Measurements from ENCODE around the gene TFDP1. TPM values are rescaled to one million over a fixed set of nuclear protein-coding genes. Genes with fewer than 3 reads are reported as not detected.

TFDP1 gene
- total and polyA plus RNA-seq, 2 of the 4 experiments (the other 2 are of a cell fraction), result 59.3 to 97.0 TPM

GRCh38 chr13:113636266-113636963 is 51.9 kb downstream of the TFDP1 start:
- no peak for TF ChIP-seq BHLHE40 (IDR thresholded peaks at IDR 0.05; ENCODE audit: low read depth, low read length)
- TF ChIP-seq MXI1 (IDR thresholded peaks at IDR 0.05; ENCODE audit: borderline replicate concordance, low read depth, low read length), result no peak
- TF ChIP-seq MAZ (IDR thresholded peaks at IDR 0.05; ENCODE audit: borderline replicate concordance, low read depth, low read length), result no peak
- no peak for TF ChIP-seq RAD21 (IDR thresholded peaks at IDR 0.05; ENCODE audit: low read length)
- no peak for TF ChIP-seq CHD1 (IDR thresholded peaks at IDR 0.05; ENCODE audit: low read depth, low read length)
- CTCF ChIA-PET, result no interaction called here
- H3K27ac ChIP-seq (ENCODE audit: insufficient read depth, low read length), result no peak overlapping the region
- 100% methylated on average over 5 of the region's 24 CpGs; no CpG with 5 or more reads in 1 of the 2 experiments for WGBS, 2 experiments (ENCODE audit: extremely low coverage in 2 of 2, insufficient read length in 1 of 2)
- H3K9ac ChIP-seq (ENCODE audit: low read depth, low read length), result no peak overlapping the region
- intact Hi-C loops (cut with micrococcal nuclease) (no loop called here), dilution Hi-C loops (cut with HindIII; ENCODE audit: low sequenced_read_pairs, unreplicated experiment) (no loop called here), in situ Hi-C loops (cut with MboI; ENCODE audit: low sequenced_read_pairs) (no loop called here)
- no peak overlapping the region for H2BK120ac ChIP-seq (ENCODE audit: low read depth, low read length)
- no peaks in the 10 kb centered on the region for H3K9me3 ChIP-seq (ENCODE audit: control insufficient read depth, insufficient read depth, low read length)
- H4K91ac ChIP-seq (ENCODE audit: insufficient read depth, low read depth, low read length), result no peak overlapping the region
- no peak overlapping the region for H4K5ac ChIP-seq (ENCODE audit: low read depth, low read length)
- ATAC-seq (ENCODE audit: low read depth) (no peak), DNase-seq (no peak)
- no peak overlapping the region for H3K4me3 ChIP-seq (ENCODE audit: insufficient read depth, low read depth, low read length)
- no peak overlapping the region for H3K56ac ChIP-seq (ENCODE audit: extremely low read depth, insufficient read depth, low read length)
- H2BK20ac ChIP-seq (ENCODE audit: low read depth, low read length), result no peak overlapping the region
- POLR2A ChIA-PET (ENCODE audit: unreplicated experiment), result no interaction called here
- H3K9me1 ChIP-seq (ENCODE audit: insufficient read depth, low read length), result peaks cover 13% of the 10 kb centered on the region; the same call in 1 of the 2 replicates
- no peaks in the 10 kb centered on the region; the same call in 1 of the 2 replicates for H4K20me1 ChIP-seq (ENCODE audit: insufficient read depth, low read length)
- no peak overlapping the region for H3K4ac ChIP-seq (ENCODE audit: low read depth, low read length)
- no peak overlapping the region for H2AK5ac ChIP-seq (ENCODE audit: low read depth, low read length)
- H2BK15ac ChIP-seq (ENCODE audit: low read depth, low read length), result no peak overlapping the region
- no peaks in the 10 kb centered on the region for H3K27me3 ChIP-seq (ENCODE audit: control insufficient read depth, insufficient read depth, low read length)
- no peak overlapping the region for H2AK9ac ChIP-seq (replicated peaks; ENCODE audit: low read depth, low read length, poor library complexity)
- peaks cover 74% of the 10 kb centered on the region for H3K36me3 ChIP-seq (ENCODE audit: control insufficient read depth, insufficient read depth, low read length)
- H3K79me1 ChIP-seq (ENCODE audit: low read depth in 1 of 2, low read length in 2 of 2), result peaks cover 17 to 46% of the 10 kb centered on the region in 2 experiments
- H2AFZ ChIP-seq (replicated peaks; ENCODE audit: low read length, poor library complexity), result no peak overlapping the region
- no peak overlapping the region for H3K4me2 ChIP-seq (ENCODE audit: low read depth, low read length)
- no peak overlapping the region for H3K14ac ChIP-seq (replicated peaks; ENCODE audit: low read depth, low read length)
- BruUV-seq (replicated peaks), result no TSS peak
- no peak overlapping the region for H2BK5ac ChIP-seq (ENCODE audit: low read depth, low read length, poor library complexity, severe bottlenecking)
- H3K4me1 ChIP-seq (ENCODE audit: control insufficient read depth, insufficient read depth, low read length), result no peaks in the 10 kb centered on the region
- H3K18ac ChIP-seq (ENCODE audit: low read depth, low read length), result no peak overlapping the region
- H4K8ac ChIP-seq (ENCODE audit: low read depth in 2 of 2, low read length in 2 of 2), result no peak overlapping the region
- no peak overlapping the region for H3K23ac ChIP-seq (ENCODE audit: low read depth, low read length)
